Calu3 (cell line): ENCODE results near the gene ZC3H8. TPM values are rescaled to one million over a fixed set of nuclear protein-coding genes. Genes with fewer than 3 reads are reported as not detected.
A peak's percentile ranks its signal among the peaks of the same experiment; 100 is the strongest.

ENCODE experiments used
- BruUV-seq: library from RNA; stranded (reverse); fragments of 400-500 nt; replicated peaks from 2 replicates; lab custom pipeline; 2021; lab: Mats Ljungman, UMichigan
- CTCF ChIA-PET: fragments of 300-600 bp; sonication (Branson Sonifier 250); formaldehyde crosslinking; loops from one replicate; lab custom pipeline; 2022; ENCODE audit warnings: antibody characterized with exemption; lab: Charles Lee
- DNase-seq: peaks from one replicate; pipeline ENCODE4 v3.0.0; 2022
- H3K27ac Mint-ChIP-seq: one replicate; pipeline ENCODE4 v1.8.0; 2022; ENCODE audit warnings: mixed read lengths; ENCODE audit not compliant: unreplicated experiment
- H3K27me3 Mint-ChIP-seq: one replicate; pipeline ENCODE4 v1.8.0; 2022; ENCODE audit warnings: mixed read lengths; ENCODE audit not compliant: unreplicated experiment
- H3K36me3 Mint-ChIP-seq: one replicate; pipeline ENCODE4 v1.8.0; 2022; ENCODE audit warnings: mild to moderate bottlenecking, moderate library complexity, mixed read lengths; ENCODE audit not compliant: insufficient read depth, unreplicated experiment
- H3K4me1 Mint-ChIP-seq: one replicate; pipeline ENCODE4 v1.8.0; 2022; ENCODE audit warnings: mild to moderate bottlenecking, low read depth, mixed read lengths; ENCODE audit not compliant: unreplicated experiment
- H3K4me3 Mint-ChIP-seq: one replicate; pipeline ENCODE4 v1.8.0; 2022; ENCODE audit warnings: mild to moderate bottlenecking, low read depth, moderate library complexity, mixed read lengths; ENCODE audit not compliant: unreplicated experiment
- H3K9me3 Mint-ChIP-seq: one replicate; pipeline ENCODE4 v1.8.0; 2022; ENCODE audit warnings: low read depth, mixed read lengths; ENCODE audit not compliant: unreplicated experiment
- CTCF ChIP-seq: fragments of 200-600 bp; IDR thresholded peaks from one replicate; pipeline ENCODE4 v1.8.0; 2022; ENCODE audit warnings: antibody characterized with exemption; ENCODE audit not compliant: unreplicated experiment
- intact Hi-C: fragments of 100-400 bp; cut with micrococcal nuclease; formaldehyde crosslinking; loops from one replicate; pipeline ENCODE4 v1.10.0; 2022; ENCODE audit not compliant: unreplicated experiment
- total RNA-seq: library from RNA; stranded (reverse); gene quantifications from 2 replicates; pipeline ENCODE4 v1.2.3, GENCODE V29; 2022

ZC3H8 gene
- total RNA-seq, 1 experiment from 2014 or later = 14.1 TPM

- CTCF ChIA-PET = no interaction called here
- no peaks in the 10 kb centered on the region for H3K9me3 Mint-ChIP-seq
- TF ChIP-seq CTCF = no peak
- no peak for DNase-seq
- H3K36me3 Mint-ChIP-seq = peaks cover 5% of the 10 kb centered on the region
- BruUV-seq = no TSS peak
- intact Hi-C loops = no loop called here
- H3K4me1 Mint-ChIP-seq = peaks cover 10% of the 10 kb centered on the region
- no peak overlapping the region for H3K4me3 Mint-ChIP-seq
- H3K27ac Mint-ChIP-seq = peak overlapping the region; percentile 46
- peaks cover 9% of the 10 kb centered on the region for H3K27me3 Mint-ChIP-seq
Measured at GRCh38 chr2:112187805-112188596, 66.8 kb downstream of the ZC3H8 start.

GRCh38 chr2:112187046-112187715 lies 67.7 kb downstream of the ZC3H8 start:
- peaks cover 5% of the 10 kb centered on the region for H3K36me3 Mint-ChIP-seq
- no peak for DNase-seq
- no peaks in the 10 kb centered on the region for H3K9me3 Mint-ChIP-seq
- peaks cover 10% of the 10 kb centered on the region for H3K4me1 Mint-ChIP-seq
- intact Hi-C loops = no loop called here
- no peak overlapping the region for H3K4me3 Mint-ChIP-seq
- TF ChIP-seq CTCF = no peak
- no TSS peak for BruUV-seq
- peaks cover 13% of the 10 kb centered on the region for H3K27me3 Mint-ChIP-seq
- H3K27ac Mint-ChIP-seq = no peak overlapping the region
- CTCF ChIA-PET = no interaction called here

- H3K4me3 Mint-ChIP-seq = no peak overlapping the region
- intact Hi-C loops = no loop called here
- peaks cover 10% of the 10 kb centered on the region for H3K4me1 Mint-ChIP-seq
- H3K9me3 Mint-ChIP-seq = no peaks in the 10 kb centered on the region
- peaks cover 22% of the 10 kb centered on the region for H3K27me3 Mint-ChIP-seq
- TF ChIP-seq CTCF = no peak
- no TSS peak for BruUV-seq
- H3K36me3 Mint-ChIP-seq = peaks cover 5% of the 10 kb centered on the region
- CTCF ChIA-PET = no interaction called here
- DNase-seq = no peak
- no peak overlapping the region for H3K27ac Mint-ChIP-seq
Measured at GRCh38 chr2:112185131-112185530, 69.7 kb downstream of the ZC3H8 start.

GRCh38 chr2:112184121-112184520 lies 70.7 kb downstream of the ZC3H8 start:
- H3K27me3 Mint-ChIP-seq = peaks cover 33% of the 10 kb centered on the region
- intact Hi-C loops = no loop called here
- peaks cover 5% of the 10 kb centered on the region for H3K36me3 Mint-ChIP-seq
- no peak for DNase-seq
- CTCF ChIA-PET = no interaction called here
- no peak overlapping the region for H3K4me3 Mint-ChIP-seq
- TF ChIP-seq CTCF = no peak
- H3K4me1 Mint-ChIP-seq = peaks cover 10% of the 10 kb centered on the region
- no TSS peak for BruUV-seq
- no peak overlapping the region for H3K27ac Mint-ChIP-seq
- H3K9me3 Mint-ChIP-seq = no peaks in the 10 kb centered on the region
